Measurements from ENCODE around the gene SCD5.

DNA sequence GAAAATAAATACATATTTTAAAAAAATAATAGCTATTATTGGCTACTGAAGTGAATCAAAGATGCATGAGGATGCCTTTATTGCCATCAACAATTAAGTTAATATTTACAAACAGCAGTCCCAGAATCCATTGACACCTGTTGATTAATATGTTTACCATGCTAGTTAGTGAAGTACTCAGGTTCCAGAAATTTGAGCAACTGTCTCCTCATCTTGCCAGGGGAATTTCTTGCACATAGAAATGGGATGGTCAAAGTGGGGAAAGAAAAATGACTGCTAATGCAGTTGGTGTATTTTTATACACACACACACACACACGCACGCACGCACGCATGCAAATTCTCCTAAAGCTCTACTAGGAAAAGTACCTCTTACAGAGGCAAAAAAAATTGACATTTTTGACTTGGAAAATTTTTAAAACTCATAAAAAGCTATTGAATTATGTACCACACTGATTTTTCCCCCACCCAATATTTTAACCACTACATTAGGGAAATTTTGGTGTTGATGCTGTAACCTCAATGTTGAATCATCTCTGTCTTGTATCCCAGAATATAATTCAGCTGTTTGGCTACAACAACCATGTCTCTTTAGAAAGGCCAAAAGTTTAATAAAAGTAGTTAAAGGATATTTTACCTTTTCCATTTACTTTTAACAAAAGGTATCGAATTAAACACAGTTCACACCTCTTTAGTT lies 131.5 kb downstream of the SCD5 start:
- no peak for TF ChIP-seq POLR2A (IDR thresholded peaks at IDR 0.05)
- TF ChIP-seq, protein P1, sequence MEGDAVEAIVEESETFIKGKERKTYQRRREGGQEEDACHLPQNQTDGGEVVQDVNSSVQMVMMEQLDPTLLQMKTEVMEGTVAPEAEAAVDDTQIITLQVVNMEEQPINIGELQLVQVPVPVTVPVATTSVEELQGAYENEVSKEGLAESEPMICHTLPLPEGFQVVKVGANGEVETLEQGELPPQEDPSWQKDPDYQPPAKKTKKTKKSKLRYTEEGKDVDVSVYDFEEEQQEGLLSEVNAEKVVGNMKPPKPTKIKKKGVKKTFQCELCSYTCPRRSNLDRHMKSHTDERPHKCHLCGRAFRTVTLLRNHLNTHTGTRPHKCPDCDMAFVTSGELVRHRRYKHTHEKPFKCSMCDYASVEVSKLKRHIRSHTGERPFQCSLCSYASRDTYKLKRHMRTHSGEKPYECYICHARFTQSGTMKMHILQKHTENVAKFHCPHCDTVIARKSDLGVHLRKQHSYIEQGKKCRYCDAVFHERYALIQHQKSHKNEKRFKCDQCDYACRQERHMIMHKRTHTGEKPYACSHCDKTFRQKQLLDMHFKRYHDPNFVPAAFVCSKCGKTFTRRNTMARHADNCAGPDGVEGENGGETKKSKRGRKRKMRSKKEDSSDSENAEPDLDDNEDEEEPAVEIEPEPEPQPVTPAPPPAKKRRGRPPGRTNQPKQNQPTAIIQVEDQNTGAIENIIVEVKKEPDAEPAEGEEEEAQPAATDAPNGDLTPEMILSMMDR (IDR thresholded peaks at IDR 0.05), result no peak
- no peak for TF ChIP-seq POLR2AphosphoS5 (IDR thresholded peaks at IDR 0.05)

Measured in prostate gland (tissue), 2 donors.